Peyer's patch (tissue), 4 donors: ENCODE measurements around the gene RNMT. TPM values are rescaled to one million over a fixed set of nuclear protein-coding genes. Genes with fewer than 3 reads are reported as not detected.
A peak's percentile ranks its signal among the peaks of the same experiment; 100 is the strongest.

Source experiments
- DNase-seq, 3 donors: peaks; one replicate each; pipeline ENCODE4 v3.0.0-alpha.2; 2017 to 2019
- H3K27ac ChIP-seq, 4 donors: fragments of 200-600 bp; sonication (generic); one replicate each; pipeline ENCODE4 v1.5.1; 2016 to 2019
- H3K27me3 ChIP-seq, 2 donors: fragments of 200-600 bp; sonication (generic); one replicate each; pipeline ENCODE4 v1.5.1; 2019
- H3K36me3 ChIP-seq, 3 donors: fragments of 200-600 bp; sonication (generic); one replicate each; pipeline ENCODE4 v1.5.1; 2016 to 2019
- H3K4me1 ChIP-seq, 4 donors: fragments of 200-600 bp; sonication (generic); one replicate each; pipeline ENCODE4 v1.5.1; 2016 to 2019
- H3K4me3 ChIP-seq, 4 donors: fragments of 200-600 bp; sonication (generic); 1 replicate in 3 of 4; 2 replicates in 1 of 4; pipeline ENCODE4 v1.5.1; 2016 to 2019; ENCODE audit warnings: mild to moderate bottlenecking in 1 of 4
- H3K9me3 ChIP-seq, 4 donors: fragments of 200-600 bp; sonication (generic); one replicate each; pipeline ENCODE4 v1.5.1; 2016 to 2019; ENCODE audit warnings: mild to moderate bottlenecking in 1 of 4
- CTCF ChIP-seq, 6 experiments: fragments of 450-650 bp in 4 of 6; fragments of 200-600 bp in 2 of 6; sonication (generic) in 1 of 6; IDR thresholded peaks; one replicate each; pipeline ENCODE4 v1.5.1; 2017 to 2019; ENCODE audit warnings: antibody characterized with exemption in 6 of 6, mild to moderate bottlenecking in 3 of 6, moderate library complexity in 1 of 6
- POLR2A ChIP-seq, 2 donors: fragments of 450-650 bp; IDR thresholded peaks; one replicate each; pipeline ENCODE4 v1.5.1; 2017; ENCODE audit warnings: antibody characterized with exemption in 2 of 2, mild to moderate bottlenecking in 2 of 2, moderate library complexity in 2 of 2
- total RNA-seq, 4 donors: library from RNA; depleted of rRNA; stranded (reverse); fragments of >200 nt; gene quantifications; one replicate each; pipeline ENCODE4 v1.1.0, GENCODE V29; 2016

RNMT gene
- total RNA-seq, 4 donors from 2014 or later = 13.4 to 23.1 (median 16.6) TPM

GRCh38 chr18:13720847-13721246 lies 5.6 kb upstream of the RNMT start:
- H3K27me3 ChIP-seq = no peaks in the 10 kb centered on the region
- TF ChIP-seq CTCF (IDR thresholded peaks at IDR 0.05) (no peak), POLR2A (IDR thresholded peaks at IDR 0.05) (no peak)
- H3K27ac ChIP-seq = no peak overlapping the region
- H3K9me3 ChIP-seq = no peaks in the 10 kb centered on the region
- no peak for DNase-seq
- peaks cover 0 to 14% (median 0%) of the 10 kb centered on the region in 4 donors for H3K4me1 ChIP-seq
- no peaks in the 10 kb centered on the region for H3K36me3 ChIP-seq
- no peak overlapping the region for H3K4me3 ChIP-seq

- peak overlapping the region; percentile 66 to 92 (median 78) for H3K4me3 ChIP-seq
- TF ChIP-seq CTCF (IDR thresholded peaks at IDR 0.05) (no peak), POLR2A (IDR thresholded peaks at IDR 0.05) (peak in 1 of 2 donors; percentile 16)
- no peaks in the 10 kb centered on the region for H3K36me3 ChIP-seq
- H3K27ac ChIP-seq = peak overlapping the region; percentile 88 to 92 (median 90)
- no peak for DNase-seq
- H3K9me3 ChIP-seq = no peaks in the 10 kb centered on the region
- no peaks in the 10 kb centered on the region for H3K27me3 ChIP-seq
- peaks cover 0 to 22% (median 3%) of the 10 kb centered on the region in 4 donors for H3K4me1 ChIP-seq
Measured at GRCh38 chr18:13725566-13726231, 774 bp upstream of the RNMT start.

GRCh38 chr18:13726972-13727331 lies 479 bp downstream of the RNMT start:
- peak in 2 of 3 donors; percentile 43 to 67 for DNase-seq

DNA sequence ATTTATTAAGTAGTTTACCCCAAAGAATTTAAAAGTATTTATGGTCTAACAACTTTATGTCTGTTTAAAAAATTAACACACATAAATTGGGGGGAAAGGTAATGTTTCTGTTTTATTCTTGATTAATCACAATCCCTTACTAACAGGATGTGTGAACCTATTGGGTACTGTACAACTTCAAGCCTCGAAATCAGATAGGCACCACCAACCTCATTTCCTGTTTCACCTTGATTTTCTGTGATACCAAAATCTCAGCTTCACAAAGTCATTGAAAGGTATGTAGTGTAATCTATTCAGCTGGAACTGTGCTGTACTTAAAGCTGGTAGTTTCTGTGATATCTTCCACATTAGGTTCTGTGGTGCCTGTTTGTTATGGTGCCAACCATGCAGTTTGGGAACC lies 4.0 kb downstream of the RNMT start:
- TF ChIP-seq POLR2A (IDR thresholded peaks at IDR 0.05) (no peak), CTCF (IDR thresholded peaks at IDR 0.05) (no peak)
- Histone ChIP-seq H3K27me3 (no peaks in the 10 kb centered on the region), H3K36me3 (peaks cover 0 to 33% (median 0%) of the 10 kb centered on the region in 3 donors), H3K4me3 (no peak overlapping the region), H3K9me3 (no peaks in the 10 kb centered on the region), H3K4me1 (peaks cover 0 to 8% (median 3%) of the 10 kb centered on the region in 4 donors), H3K27ac (no peak overlapping the region)
- DNase-seq = no peak

More at GRCh38 chr18:13726972-13727331, 479 bp downstream of the RNMT start:
- no peaks in the 10 kb centered on the region for H3K9me3 ChIP-seq
- H3K27ac ChIP-seq = peak overlapping the region; percentile 88 to 92 (median 90)
- TF ChIP-seq CTCF (IDR thresholded peaks at IDR 0.05) = no peak
- no peak for TF ChIP-seq POLR2A (IDR thresholded peaks at IDR 0.05)
- peaks cover 0 to 7% (median 0%) of the 10 kb centered on the region in 3 donors for H3K36me3 ChIP-seq
- H3K27me3 ChIP-seq = no peaks in the 10 kb centered on the region
- H3K4me1 ChIP-seq = peaks cover 0 to 22% (median 3%) of the 10 kb centered on the region in 4 donors
- H3K4me3 ChIP-seq = peak overlapping the region; percentile 66 to 92 (median 78)

DNA sequence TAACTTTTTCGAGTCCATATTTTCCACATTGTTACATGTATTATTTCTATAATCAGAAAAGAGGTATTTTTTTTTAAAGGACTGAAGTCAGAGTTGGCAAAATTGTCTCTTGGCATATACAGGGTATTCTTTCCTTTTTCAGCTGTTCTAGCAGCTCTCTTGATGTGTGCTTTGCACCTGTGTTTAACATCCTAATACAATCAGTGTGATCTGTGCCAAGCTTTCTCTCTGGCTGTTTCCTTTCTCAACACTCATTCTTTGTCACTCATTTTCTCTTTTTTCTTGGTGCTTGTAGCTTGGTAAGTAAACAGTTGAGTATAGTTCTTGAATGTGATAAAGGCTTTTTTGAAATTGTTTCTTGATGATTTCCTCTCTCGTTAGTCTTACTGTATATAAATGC lies 9.2 kb downstream of the RNMT start:
- H3K9me3 ChIP-seq = no peaks in the 10 kb centered on the region
- no peak overlapping the region for H3K27ac ChIP-seq
- H3K4me3 ChIP-seq = no peak overlapping the region
- no peaks in the 10 kb centered on the region for H3K4me1 ChIP-seq
- DNase-seq = no peak
- H3K27me3 ChIP-seq = no peaks in the 10 kb centered on the region
- peaks cover 0 to 73% (median 0%) of the 10 kb centered on the region in 3 donors for H3K36me3 ChIP-seq
- no peak for TF ChIP-seq POLR2A (IDR thresholded peaks at IDR 0.05)
- no peak for TF ChIP-seq CTCF (IDR thresholded peaks at IDR 0.05)
